ENCODE data around the gene PI4K2A. TPM values are rescaled to one million over a fixed set of nuclear protein-coding genes. Genes with fewer than 3 reads are reported as not detected.

The PI4K2A gene
- total RNA-seq: 17.8 and 32.2 TPM in 2 replicates

DNA sequence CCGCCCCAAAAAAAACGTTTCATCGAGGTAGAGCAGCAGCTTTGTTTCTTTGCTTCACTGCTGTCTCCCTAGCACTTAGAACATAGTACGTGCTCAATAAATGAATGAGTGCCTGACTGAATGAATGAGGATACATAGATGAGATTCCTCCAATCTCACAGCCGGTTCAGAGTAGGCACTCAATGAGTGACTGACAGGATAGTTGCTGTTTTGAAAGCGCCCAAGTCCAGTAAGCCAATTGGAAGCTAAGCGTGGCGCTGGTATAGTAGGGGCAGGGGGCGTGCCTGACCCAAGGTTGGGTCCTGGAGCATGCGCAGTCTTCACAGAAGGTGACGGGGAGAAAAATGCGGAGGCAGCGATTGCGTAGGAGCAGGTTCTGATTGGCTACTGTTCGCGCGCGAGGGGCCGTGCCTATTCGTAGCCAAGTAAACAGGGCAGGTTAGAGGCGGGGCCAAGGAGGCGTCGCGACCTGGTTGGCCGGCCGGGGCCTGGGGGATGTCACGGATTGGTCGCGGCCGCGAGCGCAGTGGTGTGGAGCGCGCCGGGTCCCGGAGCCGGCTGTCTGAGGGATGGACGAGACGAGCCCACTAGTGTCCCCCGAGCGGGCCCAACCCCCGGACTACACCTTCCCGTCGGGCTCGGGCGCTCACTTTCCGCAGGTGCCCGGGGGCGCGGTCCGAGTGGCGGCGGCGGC is at the start of gene PI4K2A:
Gene PI4K2A (plus strand): TSS at position 498 of the 694 bp plus-strand sequence. CDS start 72 bp downstream, at position 570.

DNA sequence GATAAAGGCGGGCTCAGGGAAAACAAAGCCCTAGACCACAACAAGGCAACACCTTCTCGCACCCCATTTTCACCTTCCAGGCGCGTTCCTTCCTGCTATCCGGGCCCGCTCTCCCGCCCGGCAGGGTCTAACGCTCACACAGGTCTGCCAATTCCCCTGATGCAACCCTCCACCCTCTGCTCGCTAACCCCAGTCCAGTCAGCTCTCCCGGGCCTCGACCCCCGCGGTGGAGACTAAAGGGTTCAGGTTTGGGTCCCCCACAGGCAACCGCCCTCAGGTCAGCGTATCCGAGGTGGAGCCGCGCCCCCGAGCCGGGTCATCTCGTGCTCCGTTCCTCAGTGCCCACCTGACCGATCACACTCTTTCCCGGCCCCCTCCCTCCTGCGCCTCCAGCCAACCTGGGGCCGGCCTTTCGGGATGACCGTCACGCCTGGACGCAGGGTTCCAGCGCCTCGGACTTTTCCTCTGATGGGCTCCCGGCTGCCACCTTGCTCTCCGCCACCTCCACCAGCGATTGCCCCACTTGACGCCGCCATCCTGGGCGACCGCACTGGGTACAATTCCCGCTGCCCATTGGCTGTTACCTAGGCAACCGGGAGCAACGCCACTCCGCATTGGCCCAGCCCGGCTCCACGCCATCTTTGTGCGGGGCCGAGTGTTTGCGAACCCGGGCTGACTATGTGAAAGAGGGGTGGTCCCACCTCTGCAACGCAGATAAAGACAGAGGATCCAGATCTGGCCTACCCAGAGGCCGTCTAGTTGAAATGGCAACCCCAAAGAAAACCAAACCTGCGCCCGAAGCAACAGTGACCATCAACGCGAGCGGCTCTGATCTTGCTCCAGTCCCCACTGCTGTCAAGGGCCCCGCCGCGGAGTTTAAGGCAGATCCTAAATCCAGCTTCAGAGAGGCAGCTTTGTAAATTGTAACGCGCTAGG is 7.3 kb upstream of the PI4K2A start, which contains the start of gene MORN4:
Gene MORN4 (minus strand): TSS at position 552 of the 936 bp plus-strand sequence. CDS start 13,847 bp downstream, outside the sequence.

DNA sequence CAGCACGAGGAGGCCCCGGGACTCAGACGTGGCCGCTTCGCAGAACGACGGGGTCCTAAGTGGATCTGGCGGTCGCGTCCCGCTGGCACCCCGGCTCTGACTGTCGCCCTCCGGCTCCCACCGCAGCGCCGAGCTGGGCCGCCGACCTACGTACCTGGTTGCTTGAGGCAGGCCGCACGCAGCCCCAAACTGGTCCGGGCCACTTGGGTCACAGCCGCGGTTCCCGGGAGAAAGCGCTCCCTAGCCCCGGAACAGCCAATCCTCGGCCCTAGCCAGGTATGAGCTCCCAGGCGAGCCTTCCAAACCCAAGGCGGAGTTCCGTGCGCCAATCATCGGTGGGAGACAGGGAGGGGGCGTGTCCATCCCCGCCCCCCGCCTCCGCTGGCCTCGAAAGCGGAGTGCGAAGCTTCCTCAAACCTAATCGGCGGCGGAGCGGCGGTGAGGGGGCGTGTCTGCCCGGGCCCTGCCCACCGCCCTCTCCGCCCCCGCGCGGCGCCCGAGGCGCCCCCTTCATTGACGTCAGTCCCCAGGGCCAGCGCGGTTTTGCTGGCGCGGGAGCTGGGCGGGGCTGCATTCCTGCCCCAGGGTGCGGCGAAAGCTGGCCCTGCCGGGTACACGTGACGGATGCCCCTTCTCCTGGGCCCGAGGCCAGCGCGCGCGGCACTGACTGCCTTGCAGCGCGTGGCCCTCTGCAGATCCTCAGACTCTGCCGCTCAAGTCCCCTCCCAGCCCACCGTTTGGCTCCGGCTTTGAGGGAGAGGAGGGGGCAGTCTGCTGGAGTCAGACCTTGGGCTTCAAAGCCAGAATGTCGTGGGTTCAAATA is 46.7 kb downstream of the PI4K2A start, which contains the start of gene AVPI1:
Gene AVPI1 (minus strand): TSS at position 280 of the 823 bp plus-strand sequence. CDS start 7,336 bp downstream, outside the sequence.

DNA sequence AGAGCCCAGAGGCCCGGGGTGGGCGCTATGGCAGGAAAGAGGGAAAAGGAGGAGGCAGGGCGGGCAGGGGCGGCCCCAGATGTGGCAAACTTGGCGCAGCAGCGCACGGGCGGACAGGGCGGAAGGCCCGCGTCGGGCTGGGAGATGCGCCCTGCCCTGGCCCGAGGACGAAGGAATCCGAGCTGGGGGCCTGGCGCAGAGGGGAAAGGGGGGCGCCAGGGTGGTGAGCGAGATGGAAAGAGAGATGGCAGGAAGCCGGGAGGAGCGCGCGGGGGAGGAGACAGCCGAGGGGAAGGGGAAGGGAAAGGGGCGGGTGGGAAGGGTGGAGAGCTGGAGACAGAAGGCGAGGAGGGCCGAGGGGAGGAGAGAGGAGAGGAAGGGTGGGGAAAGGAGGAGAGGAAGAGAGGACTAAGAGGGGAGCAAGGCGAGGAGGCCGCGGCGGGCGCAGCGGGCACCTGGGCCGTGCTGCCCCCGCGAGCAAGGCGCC is 72.9 kb downstream of the PI4K2A start, which contains the start of gene MARVELD1:
Gene MARVELD1 (plus strand): TSS at position 392 of the 487 bp plus-strand sequence. CDS start 147 bp downstream, outside the sequence.

Other genes starting within 250 kb of the PI4K2A start
- gene RRP12, start 239.3 kb upstream of the PI4K2A start, total RNA-seq: 6.8 and 22.1 TPM in 2 replicates
- gene PGAM1, start 214.5 kb upstream of the PI4K2A start, total RNA-seq: 543 and 737 TPM in 2 replicates
- gene EXOSC1, start 194.7 kb upstream of the PI4K2A start, total RNA-seq: 43.8 and 50.6 TPM in 2 replicates
- gene ZDHHC16, start 194.5 kb upstream of the PI4K2A start, total RNA-seq: 48.8 and 65.8 TPM in 2 replicates
- 62.8 and 107 TPM in 2 replicates for gene MMS19, start 142.2 kb upstream of the PI4K2A start, total RNA-seq
- gene UBTD1, start 141.7 kb upstream of the PI4K2A start, total RNA-seq: 27.5 and 32.8 TPM in 2 replicates
- 2.5 TPM in 1 of 2 replicates, not detected in the other for gene ANKRD2, start 67.9 kb upstream of the PI4K2A start, total RNA-seq
- 0.13 and 0.48 TPM in 2 replicates for gene HOGA1, start 56.3 kb upstream of the PI4K2A start, total RNA-seq
- gene C10orf62, start 51.0 kb upstream of the PI4K2A start, total RNA-seq: not detected in 2 replicates
- gene MORN4, start 7.2 kb upstream of the PI4K2A start, total RNA-seq: 3.4 and 7.4 TPM in 2 replicates
- 17.1 and 28.0 TPM in 2 replicates for gene AVPI1, start 46.6 kb downstream of the PI4K2A start, total RNA-seq
- gene MARVELD1, start 73.1 kb downstream of the PI4K2A start, total RNA-seq: 47.7 and 53.4 TPM in 2 replicates
- gene ZFYVE27, start 96.5 kb downstream of the PI4K2A start, total RNA-seq: 9.6 and 15.3 TPM in 2 replicates
- 0.32 TPM in 1 of 2 replicates, not detected in the other for gene SFRP5, start 131.3 kb downstream of the PI4K2A start, total RNA-seq
- not detected in 2 replicates for gene GOLGA7B, start 209.2 kb downstream of the PI4K2A start, total RNA-seq